ENCODE data around the gene MYH2.
"Not testable (repeated sequence)": the region's sequence is repeated elsewhere in the genome, so short reads cannot be mapped to it uniquely, and the experiment has no call there.

DNA sequence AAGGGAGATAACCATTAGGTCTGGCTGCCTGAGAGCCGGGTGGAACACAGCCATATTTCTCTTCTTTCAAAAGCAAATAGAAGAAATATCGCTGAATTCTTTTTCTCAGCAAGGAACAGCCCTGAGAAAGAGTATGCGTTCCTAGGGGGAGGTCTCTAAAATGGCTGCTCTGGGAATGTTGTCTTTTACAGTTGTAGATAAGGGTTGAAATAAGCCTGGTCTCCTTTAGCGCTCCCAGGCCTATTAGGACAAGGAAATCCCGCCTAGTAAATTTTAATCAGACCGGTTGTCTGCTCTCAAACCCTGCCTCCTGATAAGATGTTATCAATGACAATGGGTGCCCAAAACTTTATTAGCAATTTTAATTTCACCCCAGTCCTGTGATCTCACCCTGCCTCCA, 8.3 kb downstream of the MYH2 start:
- TF ChIP-seq, protein P1, sequence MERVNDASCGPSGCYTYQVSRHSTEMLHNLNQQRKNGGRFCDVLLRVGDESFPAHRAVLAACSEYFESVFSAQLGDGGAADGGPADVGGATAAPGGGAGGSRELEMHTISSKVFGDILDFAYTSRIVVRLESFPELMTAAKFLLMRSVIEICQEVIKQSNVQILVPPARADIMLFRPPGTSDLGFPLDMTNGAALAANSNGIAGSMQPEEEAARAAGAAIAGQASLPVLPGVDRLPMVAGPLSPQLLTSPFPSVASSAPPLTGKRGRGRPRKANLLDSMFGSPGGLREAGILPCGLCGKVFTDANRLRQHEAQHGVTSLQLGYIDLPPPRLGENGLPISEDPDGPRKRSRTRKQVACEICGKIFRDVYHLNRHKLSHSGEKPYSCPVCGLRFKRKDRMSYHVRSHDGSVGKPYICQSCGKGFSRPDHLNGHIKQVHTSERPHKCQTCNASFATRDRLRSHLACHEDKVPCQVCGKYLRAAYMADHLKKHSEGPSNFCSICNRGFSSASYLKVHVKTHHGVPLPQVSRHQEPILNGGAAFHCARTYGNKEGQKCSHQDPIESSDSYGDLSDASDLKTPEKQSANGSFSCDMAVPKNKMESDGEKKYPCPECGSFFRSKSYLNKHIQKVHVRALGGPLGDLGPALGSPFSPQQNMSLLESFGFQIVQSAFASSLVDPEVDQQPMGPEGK (CRISPR knock-in tag; IDR thresholded peaks at IDR 0.05; ENCODE audit: borderline replicate concordance) = not testable (repeated sequence)
- not testable (repeated sequence) for TF ChIP-seq TOX (CRISPR knock-in tag; IDR thresholded peaks at IDR 0.05; ENCODE audit: borderline replicate concordance); ARNTL (CRISPR knock-in tag; IDR thresholded peaks at IDR 0.05; ENCODE audit: borderline replicate concordance, low read depth); ZC3H10 (CRISPR knock-in tag; IDR thresholded peaks at IDR 0.05); RARB (CRISPR knock-in tag; IDR thresholded peaks at IDR 0.05); ZFP3 (CRISPR knock-in tag; IDR thresholded peaks at IDR 0.05); CSRNP3 (CRISPR knock-in tag; IDR thresholded peaks at IDR 0.05); CSDC2 (CRISPR knock-in tag; IDR thresholded peaks at IDR 0.05); ZFP30 (CRISPR knock-in tag; IDR thresholded peaks at IDR 0.05); BACH2 (CRISPR knock-in tag; IDR thresholded peaks at IDR 0.05; ENCODE audit: borderline replicate concordance); PPARA (CRISPR knock-in tag; IDR thresholded peaks at IDR 0.05; ENCODE audit: borderline replicate concordance); GLIS3 (CRISPR knock-in tag; IDR thresholded peaks at IDR 0.05); TCF4 (CRISPR knock-in tag; IDR thresholded peaks at IDR 0.05; ENCODE audit: borderline replicate concordance)
- TF ChIP-seq, protein P2, sequence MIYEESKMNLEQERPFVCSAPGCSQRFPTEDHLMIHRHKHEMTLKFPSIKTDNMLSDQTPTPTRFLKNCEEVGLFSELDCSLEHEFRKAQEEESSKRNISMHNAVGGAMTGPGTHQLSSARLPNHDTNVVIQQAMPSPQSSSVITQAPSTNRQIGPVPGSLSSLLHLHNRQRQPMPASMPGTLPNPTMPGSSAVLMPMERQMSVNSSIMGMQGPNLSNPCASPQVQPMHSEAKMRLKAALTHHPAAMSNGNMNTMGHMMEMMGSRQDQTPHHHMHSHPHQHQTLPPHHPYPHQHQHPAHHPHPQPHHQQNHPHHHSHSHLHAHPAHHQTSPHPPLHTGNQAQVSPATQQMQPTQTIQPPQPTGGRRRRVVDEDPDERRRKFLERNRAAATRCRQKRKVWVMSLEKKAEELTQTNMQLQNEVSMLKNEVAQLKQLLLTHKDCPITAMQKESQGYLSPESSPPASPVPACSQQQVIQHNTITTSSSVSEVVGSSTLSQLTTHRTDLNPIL (CRISPR knock-in tag; IDR thresholded peaks at IDR 0.05; ENCODE audit: low read depth) = not testable (repeated sequence)
